MCF 10A (cell line): ENCODE measurements around the gene SLC46A2. TPM values are rescaled to one million over a fixed set of nuclear protein-coding genes. Genes with fewer than 3 reads are reported as not detected.
A peak's percentile ranks its signal among the peaks of the same experiment; 100 is the strongest.

Experiments
- BruUV-seq: library from RNA; stranded (reverse); fragments of 400-500 nt; replicated peaks from 2 replicates; lab custom pipeline; 2021; lab: Mats Ljungman, UMichigan
- CTCF ChIA-PET: fragments of 300-600 bp; sonication (Branson Sonifier 250); formaldehyde crosslinking; extraction: SDS; loops from one replicate; lab custom pipeline; 2021; ENCODE audit warnings: antibody characterized with exemption, inconsistent platforms; lab: Yijun Ruan, JAX
- POLR2A ChIA-PET: fragments of 300-600, 350-650 bp; sonication (Branson Sonifier 250); formaldehyde crosslinking; extraction: SDS; loops from one replicate; lab custom pipeline; 2020; ENCODE audit warnings: antibody characterized with exemption, inconsistent platforms; lab: Yijun Ruan, JAX
- DNase-seq: peaks from one replicate; pipeline ENCODE4 v3.0.0-alpha.2; 2018; ENCODE audit not compliant: unreplicated experiment
- H3K27ac Mint-ChIP-seq: one replicate; pipeline ENCODE4 v1.8.0; 2022; ENCODE audit warnings: mild to moderate bottlenecking, low read depth, mixed read lengths; ENCODE audit not compliant: unreplicated experiment
- H3K27me3 Mint-ChIP-seq: one replicate; pipeline ENCODE4 v1.8.0; 2022; ENCODE audit warnings: mixed read lengths; ENCODE audit not compliant: insufficient read depth, unreplicated experiment
- H3K36me3 Mint-ChIP-seq: one replicate; pipeline ENCODE4 v1.8.0; 2022; ENCODE audit warnings: mild to moderate bottlenecking, moderate library complexity, mixed read lengths; ENCODE audit not compliant: insufficient read depth, unreplicated experiment
- H3K4me1 Mint-ChIP-seq: one replicate; pipeline ENCODE4 v1.8.0; 2022; ENCODE audit warnings: mixed read lengths; ENCODE audit not compliant: insufficient read depth, unreplicated experiment
- H3K4me3 Mint-ChIP-seq: one replicate; pipeline ENCODE4 v1.8.0; 2022; ENCODE audit warnings: mild to moderate bottlenecking, moderate library complexity, mixed read lengths; ENCODE audit not compliant: unreplicated experiment
- H3K9me3 Mint-ChIP-seq: one replicate; pipeline ENCODE4 v1.8.0; 2022; ENCODE audit warnings: mixed read lengths; ENCODE audit not compliant: unreplicated experiment
- intact Hi-C: fragments of 100-400 bp; cut with micrococcal nuclease; formaldehyde crosslinking; loops from 2 replicates; pipeline ENCODE4 v1.14.1; 2022
- total RNA-seq: library from RNA; stranded (reverse); gene quantifications from 2 replicates; pipeline ENCODE4 v1.2.3, GENCODE V29; 2022
- TF ChIP-seq, protein P1 (sequence below): fragments of 200-600 bp; IDR thresholded peaks from one replicate; pipeline ENCODE4 v1.8.0; 2022; ENCODE audit warnings: antibody characterized with exemption, mild to moderate bottlenecking; ENCODE audit not compliant: unreplicated experiment

SLC46A2 gene
- total RNA-seq, 1 experiment from 2014 or later: not detected

DNA sequence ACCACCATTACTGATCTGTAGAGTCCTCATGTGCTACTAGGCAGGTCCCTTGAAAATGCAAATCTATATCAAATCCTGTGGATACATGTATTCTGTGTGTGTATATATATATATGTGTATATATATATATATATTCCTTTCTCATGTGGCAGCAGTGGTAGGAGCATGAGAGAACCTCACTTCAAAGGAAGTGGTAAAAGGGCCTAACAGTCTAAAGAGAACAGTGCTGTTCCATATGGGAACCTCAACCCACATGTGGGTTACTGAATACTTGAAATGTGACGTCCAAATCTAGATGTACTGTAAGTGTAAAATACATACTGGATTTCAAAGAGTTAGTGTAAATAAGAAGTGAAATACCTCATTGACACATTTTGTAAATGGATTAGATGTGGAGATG lies 5.4 kb downstream of the SLC46A2 start:
- Mint-ChIP-seq H3K9me3 (peaks cover 7% of the 10 kb centered on the region), H3K36me3 (no peaks in the 10 kb centered on the region), H3K4me1 (peaks cover 19% of the 10 kb centered on the region), H3K4me3 (no peak overlapping the region), H3K27me3 (no peaks in the 10 kb centered on the region), H3K27ac (no peak overlapping the region)
- POLR2A ChIA-PET: no interaction called here
- no peak for DNase-seq
- CTCF ChIA-PET: no interaction called here
- TF ChIP-seq, protein P1, sequence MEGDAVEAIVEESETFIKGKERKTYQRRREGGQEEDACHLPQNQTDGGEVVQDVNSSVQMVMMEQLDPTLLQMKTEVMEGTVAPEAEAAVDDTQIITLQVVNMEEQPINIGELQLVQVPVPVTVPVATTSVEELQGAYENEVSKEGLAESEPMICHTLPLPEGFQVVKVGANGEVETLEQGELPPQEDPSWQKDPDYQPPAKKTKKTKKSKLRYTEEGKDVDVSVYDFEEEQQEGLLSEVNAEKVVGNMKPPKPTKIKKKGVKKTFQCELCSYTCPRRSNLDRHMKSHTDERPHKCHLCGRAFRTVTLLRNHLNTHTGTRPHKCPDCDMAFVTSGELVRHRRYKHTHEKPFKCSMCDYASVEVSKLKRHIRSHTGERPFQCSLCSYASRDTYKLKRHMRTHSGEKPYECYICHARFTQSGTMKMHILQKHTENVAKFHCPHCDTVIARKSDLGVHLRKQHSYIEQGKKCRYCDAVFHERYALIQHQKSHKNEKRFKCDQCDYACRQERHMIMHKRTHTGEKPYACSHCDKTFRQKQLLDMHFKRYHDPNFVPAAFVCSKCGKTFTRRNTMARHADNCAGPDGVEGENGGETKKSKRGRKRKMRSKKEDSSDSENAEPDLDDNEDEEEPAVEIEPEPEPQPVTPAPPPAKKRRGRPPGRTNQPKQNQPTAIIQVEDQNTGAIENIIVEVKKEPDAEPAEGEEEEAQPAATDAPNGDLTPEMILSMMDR: no peak
- intact Hi-C loops: no loop called here
- no TSS peak for BruUV-seq

DNA sequence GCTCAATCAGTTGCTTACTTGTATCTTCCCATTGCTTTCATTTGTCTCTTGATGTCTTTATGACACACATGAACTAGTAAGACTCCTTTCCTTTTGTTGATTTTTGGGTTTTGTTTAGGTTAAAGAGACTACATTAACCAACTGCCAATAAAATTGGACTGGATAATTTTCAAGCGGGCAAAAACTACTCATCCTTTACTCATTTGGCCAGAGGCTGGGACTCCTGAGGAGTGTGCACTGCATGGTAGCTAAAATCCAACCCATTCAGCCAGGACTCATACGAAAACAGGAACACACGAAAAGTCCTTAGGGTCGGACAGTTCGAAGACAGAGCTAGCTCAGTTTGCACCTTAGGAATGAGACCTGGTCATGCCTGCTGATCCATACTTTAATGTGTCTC lies 6.0 kb downstream of the SLC46A2 start:
- CTCF ChIA-PET: interaction anchor here (0.9 kb wide), 1 partner anchor 18 kb away, joined by 3 read pairs; no protein-coding TSS in a partner anchor
- Mint-ChIP-seq H3K27ac (no peak overlapping the region), H3K9me3 (peaks cover 7% of the 10 kb centered on the region), H3K4me3 (no peak overlapping the region), H3K36me3 (no peaks in the 10 kb centered on the region), H3K27me3 (no peaks in the 10 kb centered on the region), H3K4me1 (peaks cover 19% of the 10 kb centered on the region)
- DNase-seq: no peak
- no TSS peak for BruUV-seq
- POLR2A ChIA-PET: no interaction called here
- TF ChIP-seq, protein P1: no peak
- intact Hi-C loops: no loop called here

DNA sequence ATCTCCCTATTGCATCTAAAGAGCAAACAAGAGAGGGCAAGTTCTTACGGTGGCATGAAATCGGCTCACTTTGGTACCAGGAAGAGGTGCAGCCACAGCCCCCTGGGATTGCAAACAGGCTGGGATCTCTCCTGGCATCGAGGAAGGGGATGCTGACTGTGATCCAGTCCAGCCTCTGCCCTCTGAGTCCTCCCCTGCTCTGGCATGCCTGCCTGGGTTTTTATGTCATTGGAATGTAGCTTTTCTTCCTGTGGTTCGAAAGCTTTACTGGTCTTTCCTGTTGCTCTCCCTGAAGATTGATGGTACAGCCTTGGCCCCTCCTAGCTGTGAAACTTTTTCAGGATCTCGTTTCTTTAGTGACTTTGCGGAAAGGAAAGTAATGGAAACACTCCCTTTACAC lies 6.6 kb downstream of the SLC46A2 start:
- H3K27me3 Mint-ChIP-seq: no peaks in the 10 kb centered on the region
- TF ChIP-seq, protein P1: no peak
- no TSS peak for BruUV-seq
- H3K4me1 Mint-ChIP-seq: peaks cover 19% of the 10 kb centered on the region
- intact Hi-C loops: no loop called here
- H3K27ac Mint-ChIP-seq: no peak overlapping the region
- H3K9me3 Mint-ChIP-seq: peaks cover 7% of the 10 kb centered on the region
- DNase-seq: no peak
- ChIA-PET POLR2A (no interaction called here), CTCF (interaction anchor here (0.6 to 0.9 kb wide), 2 partner anchors 19 to 76 kb away, joined by 3 read pairs; no protein-coding TSS in a partner anchor)
- no peak overlapping the region for H3K4me3 Mint-ChIP-seq
- no peaks in the 10 kb centered on the region for H3K36me3 Mint-ChIP-seq

GRCh38 chr9:112881331-112881730 lies 9.3 kb downstream of the SLC46A2 start:
- H3K27ac Mint-ChIP-seq: no peak overlapping the region
- TF ChIP-seq, protein P1: no peak
- peaks cover 7% of the 10 kb centered on the region for H3K9me3 Mint-ChIP-seq
- no peaks in the 10 kb centered on the region for H3K27me3 Mint-ChIP-seq
- intact Hi-C loops: no loop called here
- DNase-seq: peak; percentile 45
- H3K4me1 Mint-ChIP-seq: peaks cover 19% of the 10 kb centered on the region
- no peak overlapping the region for H3K4me3 Mint-ChIP-seq
- no TSS peak for BruUV-seq
- ChIA-PET POLR2A (no interaction called here), CTCF (interaction anchor here (0.6 to 1.9 kb wide), 3 partner anchors 8 to 162 kb away, joined by 3 to 14 read pairs (median 3); no protein-coding TSS in a partner anchor)
- H3K36me3 Mint-ChIP-seq: no peaks in the 10 kb centered on the region
